Ovary (tissue), 9 donors: Measurements from ENCODE around the gene PHKB. TPM values are rescaled to one million over a fixed set of nuclear protein-coding genes. Genes with fewer than 3 reads are reported as not detected.

Experiments
- DNase-seq, 5 donors: peaks; one replicate each; pipeline ENCODE4 v3.0.0-alpha.2; 2019 to 2020
- H3K27ac ChIP-seq, 2 donors: fragments of 200-600 bp; one replicate each; pipeline versions ENCODE4 v1.5.1 to v1.8.0; 2019 to 2022
- H3K27me3 ChIP-seq: fragments of 200-600 bp; one replicate; pipeline ENCODE4 v1.8.0; 2022
- H3K36me3 ChIP-seq: fragments of 200-600 bp; sonication (generic); one replicate; pipeline ENCODE4 v1.5.1; 2019
- H3K4me1 ChIP-seq: one replicate; pipeline ENCODE4 v1.8.1; 2013; ENCODE audit warnings: mild to moderate bottlenecking, moderate library complexity; ENCODE audit not compliant: insufficient read depth
- H3K4me3 ChIP-seq: fragments of 200-600 bp; sonication (generic); one replicate; pipeline ENCODE4 v1.5.1; 2017
- H3K9me3 ChIP-seq, 2 donors: fragments of 200-600 bp in 1 of 2; sonication (generic) in 1 of 2; one replicate each; pipeline versions ENCODE4 v1.5.1 to v1.8.1; 2013 to 2019; ENCODE audit warnings: mild to moderate bottlenecking in 1 of 2, moderate library complexity in 1 of 2
- CTCF ChIP-seq, 3 donors: fragments of 450-650 bp in 2 of 3; fragments of 200-600 bp in 1 of 3; IDR thresholded peaks; one replicate each; pipeline versions ENCODE4 v1.5.1 to v1.8.0; 2016 to 2022; ENCODE audit warnings: antibody characterized with exemption in 3 of 3, mild to moderate bottlenecking in 1 of 3
- EP300 ChIP-seq: sonication (generic); formaldehyde crosslinking; IDR thresholded peaks from one replicate; pipeline ENCODE4 v1.6.1; 2017; ENCODE audit warnings: antibody characterized with exemption
- POLR2A ChIP-seq: fragments of 450-650 bp; IDR thresholded peaks from one replicate; pipeline ENCODE4 v1.6.1; 2017; ENCODE audit warnings: antibody characterized with exemption, mild to moderate bottlenecking, moderate library complexity
- WGBS, 3 donors: extraction: QIAGEN DNeasy Blood & Tissue Kit in 1 of 3; methylation state at CpG; one replicate each; pipeline versions ENCODE4 v1.1.5 to v1.1.7; 2013 to 2017; 5-methylcytosine and 5-hydroxymethylcytosine counted together
- intact Hi-C, 4 donors: fragments of 100-400 bp; cut with DNase I; formaldehyde crosslinking; loops; one replicate each; pipeline versions ENCODE4 v1.11.0 to v1.15.1; 2022 to 2023
- polyA plus RNA-seq, 2 donors: library from polyadenylated mRNA; stranded (reverse); fragments of 200-250 nt in 1 of 2; fragments of 350-450 nt in 1 of 2; fragmentation: Illumina TruSeq in 1 of 2; extraction: RNeasy Lipid Tissue Mini Kit (QIAGEN cat#74804) in 1 of 2; gene quantifications; one replicate each; pipeline ENCODE4 v1.2.3, GENCODE V29; 2013 to 2014
- total RNA-seq, 7 donors: library from RNA; depleted of rRNA in 2 of 7; stranded (reverse); fragments of >200 nt in 2 of 7; fragmentation: NEBNext Ultra II Directional in 3 of 7; extraction: Animal tissue kit (Norgen Biotek cat#: 25700) in 3 of 7; gene quantifications; one replicate each; pipeline versions ENCODE4 v1.1.0 to v1.2.4, GENCODE V29; 2016 to 2023
- donor health status: DM: no; HTN: no; CAD: no; lungs with moderate emphysema.
- donor health status: DM: no; HTN: no; CAD: no.
- donor health status: Bipolar disorder and iron deficiency.
- donor health status: DM: yes; HTN: yes; CAD: no.
- donor health status: DM: no; HTN: no; CAD: no.
- donor health status: DM: yes; HTN: yes; CAD: no.

Gene PHKB
- total and polyA plus RNA-seq, 9 donors, result 16.5 to 86.6 (median 59.4) TPM

DNA sequence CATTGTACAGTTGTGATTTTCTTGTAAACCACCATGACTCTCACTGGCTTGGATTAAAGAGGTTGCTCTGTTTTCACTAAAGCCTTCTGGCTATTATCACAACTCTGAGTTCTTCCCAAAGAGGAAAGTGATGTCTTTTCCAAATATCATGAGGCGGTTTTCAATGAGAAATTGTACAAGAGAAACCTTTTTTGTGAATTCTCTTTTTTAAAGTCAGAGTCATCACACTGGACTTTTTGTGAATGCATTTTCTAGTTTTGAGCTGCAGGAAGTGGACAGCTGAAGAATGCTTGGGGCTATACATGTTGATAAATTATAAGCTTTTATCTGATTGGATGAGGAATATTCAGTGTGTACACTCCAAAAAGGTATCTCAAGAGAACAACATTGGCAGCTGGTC lies 100.2 kb downstream of the PHKB start:
- Histone ChIP-seq H3K4me1 (no peaks in the 10 kb centered on the region), H3K9me3 (no peaks in the 10 kb centered on the region), H3K36me3 (no peaks in the 10 kb centered on the region), H3K27me3 (no peaks in the 10 kb centered on the region), H3K27ac (no peak overlapping the region), H3K4me3 (no peak overlapping the region)
- TF ChIP-seq CTCF (IDR thresholded peaks at IDR 0.05) (no peak), EP300 (no peak), POLR2A (no peak)
- WGBS, 3 donors, result 77 to 88% (median 81%) methylated on average over 1 of the region's 1 CpG
- intact Hi-C loops, result no loop called here
- no peak for DNase-seq

GRCh38 chr16:47562366-47562765 lies 101.2 kb downstream of the PHKB start:
- H3K9me3 ChIP-seq, result no peaks in the 10 kb centered on the region
- intact Hi-C loops, result no loop called here
- no peaks in the 10 kb centered on the region for H3K4me1 ChIP-seq
- no peaks in the 10 kb centered on the region for H3K36me3 ChIP-seq
- no peak overlapping the region for H3K4me3 ChIP-seq
- no peak overlapping the region for H3K27ac ChIP-seq
- H3K27me3 ChIP-seq, result no peaks in the 10 kb centered on the region
- DNase-seq, result no peak
- no peak for TF ChIP-seq EP300
- TF ChIP-seq POLR2A, result no peak
- no peak for TF ChIP-seq CTCF (IDR thresholded peaks at IDR 0.05)

- H3K27ac ChIP-seq, result no peak overlapping the region
- H3K27me3 ChIP-seq, result no peaks in the 10 kb centered on the region
- 77 to 79% (median 79%) methylated on average over 6 of the region's 6 CpGs for WGBS, 3 donors
- H3K36me3 ChIP-seq, result no peaks in the 10 kb centered on the region
- H3K4me1 ChIP-seq, result no peaks in the 10 kb centered on the region
- no peaks in the 10 kb centered on the region for H3K9me3 ChIP-seq
- intact Hi-C loops, result no loop called here
- no peak for DNase-seq
- no peak for TF ChIP-seq CTCF (IDR thresholded peaks at IDR 0.05)
- no peak for TF ChIP-seq POLR2A
- no peak for TF ChIP-seq EP300
- no peak overlapping the region for H3K4me3 ChIP-seq
Measured at GRCh38 chr16:47565454-47565853, 104.3 kb downstream of the PHKB start.

DNA sequence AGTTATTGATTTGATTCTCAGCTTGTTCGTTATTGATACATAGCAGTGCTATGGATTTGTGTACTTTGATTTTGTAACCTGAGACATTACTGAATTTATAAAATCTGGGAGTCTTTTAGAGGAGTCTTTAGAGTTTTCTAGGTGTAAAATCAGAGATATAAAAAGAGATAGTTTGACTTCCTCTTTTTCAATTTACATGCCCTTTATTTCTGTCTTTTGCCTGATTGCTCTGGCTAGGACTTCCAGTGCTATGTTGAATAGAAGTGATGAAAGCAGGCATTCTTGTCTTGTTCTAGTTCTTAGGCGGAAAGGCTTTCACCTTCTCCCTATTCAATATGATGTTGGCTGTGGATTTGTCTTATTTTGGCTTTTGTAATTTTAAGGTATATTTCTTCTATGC lies 106.2 kb downstream of the PHKB start:
- TF ChIP-seq CTCF (IDR thresholded peaks at IDR 0.05) (no peak), EP300 (no peak), POLR2A (no peak)
- WGBS, 3 donors, result 97 to 100% (median 99%) methylated on average over 2 of the region's 2 CpGs
- no peak for DNase-seq
- intact Hi-C loops, result no loop called here
- no peak overlapping the region for H3K27ac ChIP-seq
- no peaks in the 10 kb centered on the region for H3K27me3 ChIP-seq
- H3K9me3 ChIP-seq, result no peaks in the 10 kb centered on the region
- H3K36me3 ChIP-seq, result no peaks in the 10 kb centered on the region
- H3K4me1 ChIP-seq, result no peaks in the 10 kb centered on the region
- H3K4me3 ChIP-seq, result no peak overlapping the region

GRCh38 chr16:47568351-47568750 lies 107.2 kb downstream of the PHKB start:
- no peaks in the 10 kb centered on the region for H3K27me3 ChIP-seq
- no peaks in the 10 kb centered on the region for H3K9me3 ChIP-seq
- DNase-seq, result no peak
- WGBS, 3 donors, result 94 to 100% (median 99%) methylated on average over 1 of the region's 1 CpG
- intact Hi-C loops, result no loop called here
- no peaks in the 10 kb centered on the region for H3K36me3 ChIP-seq
- H3K27ac ChIP-seq, result no peak overlapping the region
- H3K4me3 ChIP-seq, result no peak overlapping the region
- no peaks in the 10 kb centered on the region for H3K4me1 ChIP-seq
- TF ChIP-seq POLR2A (no peak), EP300 (no peak), CTCF (IDR thresholded peaks at IDR 0.05) (no peak)
